Ectodermal cell (in vitro differentiated cells): ENCODE measurements around the gene MKNK2. TPM values are rescaled to one million over a fixed set of nuclear protein-coding genes. Genes with fewer than 3 reads are reported as not detected.
"Not testable (repeated sequence)": the region's sequence is repeated elsewhere in the genome, so short reads cannot be mapped to it uniquely, and the experiment has no call there.

Source experiments
- H3K27ac ChIP-seq: 2 replicates; pipeline ENCODE4 v1.7.0; 2013; ENCODE audit warnings: mild to moderate bottlenecking, low read depth, low read length; ENCODE audit not compliant: insufficient read depth, poor library complexity, severe bottlenecking
- H3K27me3 ChIP-seq: 2 replicates; pipeline ENCODE4 v1.7.0; 2013; ENCODE audit warnings: mild to moderate bottlenecking, low read length; ENCODE audit not compliant: insufficient read depth, control insufficient read depth, poor library complexity, severe bottlenecking
- H3K36me3 ChIP-seq: one replicate; pipeline ENCODE4 v1.7.0; 2013; ENCODE audit warnings: low read length; ENCODE audit not compliant: control insufficient read depth, insufficient read depth
- H3K4me1 ChIP-seq: one replicate; pipeline ENCODE4 v1.7.0; 2013; ENCODE audit warnings: low read length; ENCODE audit not compliant: control insufficient read depth, insufficient read depth
- H3K4me3 ChIP-seq: 2 replicates; pipeline ENCODE4 v1.7.0; 2013; ENCODE audit warnings: low read depth, low read length, control low read depth; ENCODE audit not compliant: insufficient read depth
- H3K9me3 ChIP-seq: 2 replicates; pipeline ENCODE4 v1.7.0; 2013; ENCODE audit warnings: mild to moderate bottlenecking, low read length, moderate library complexity; ENCODE audit not compliant: control insufficient read depth
- WGBS, 2 experiments: methylation state at CpG; one replicate each; pipeline ENCODE4 v1.1.7; 2013; ENCODE audit warnings: missing lambda C conversion rate in 2 of 2; 5-methylcytosine and 5-hydroxymethylcytosine counted together
- polyA plus RNA-seq, 4 experiments: library from polyadenylated mRNA; stranded (reverse); fragments of 50-300 nt; gene quantifications; one replicate each; pipeline ENCODE4 v1.2.3, GENCODE V29; 2013

Gene MKNK2
- 140 TPM for polyA plus RNA-seq (2013, experiment 1 of 4)
- polyA plus RNA-seq (2013, experiment 2 of 4), result 134 TPM
- 108 TPM for polyA plus RNA-seq (2013, experiment 3 of 4)
- polyA plus RNA-seq (2013, experiment 4 of 4), result 109 TPM

DNA sequence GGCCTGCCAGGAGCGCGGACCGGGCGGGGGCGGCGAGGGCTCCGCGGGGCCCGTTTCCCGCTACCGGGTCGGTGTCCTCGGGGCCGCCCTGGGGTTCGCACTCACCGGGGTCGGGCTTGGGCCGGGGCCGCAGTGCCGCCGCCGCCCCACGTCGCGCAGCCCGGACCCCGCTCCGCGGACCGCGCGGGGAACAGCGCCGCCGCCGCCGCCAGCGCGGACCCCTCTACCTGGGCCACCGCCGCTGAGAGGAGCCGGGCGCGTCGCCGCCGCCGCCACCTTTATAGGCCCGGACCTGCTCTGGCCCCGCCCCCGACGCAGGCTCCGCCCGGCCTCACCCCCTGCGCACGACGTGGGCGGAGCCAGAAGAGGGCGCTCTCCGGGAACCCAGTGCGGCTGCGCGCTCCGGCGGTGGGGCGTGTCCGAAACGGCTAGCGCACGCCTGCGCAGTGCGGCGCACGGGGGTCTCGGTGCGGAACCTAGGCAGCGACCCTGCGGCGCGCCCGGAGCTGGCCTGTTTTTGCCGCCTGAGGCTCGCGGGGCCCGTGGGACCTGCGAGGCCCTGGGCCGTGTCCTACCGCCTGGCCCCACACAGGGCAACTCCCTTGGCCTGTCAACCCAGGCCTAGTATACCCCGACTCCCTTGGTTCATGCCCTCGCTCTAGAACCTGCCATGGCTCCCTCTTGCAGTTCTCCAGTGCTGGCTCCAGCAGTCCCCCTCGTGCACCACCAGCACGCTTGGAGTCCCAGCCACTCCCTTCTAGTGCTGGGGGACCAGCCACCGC, at the start of gene MKNK2:
TSS of gene MKNK2 (minus strand) at position 254 of the 782 bp plus-strand sequence. CDS start 393 bp downstream, outside the sequence.
- Histone ChIP-seq H3K4me1 (peaks cover 30% of the 10 kb centered on the region), H3K27me3 (no peaks in the 10 kb centered on the region), H3K27ac (peak within 1 kb of the TSS; percentile 30), H3K9me3 (no peaks in the 10 kb centered on the region), H3K36me3 (no peaks in the 10 kb centered on the region), H3K4me3 (peak within 1 kb of the TSS; percentile 78)
- WGBS, 2 experiments, result 3% methylated on average over 93 of the region's 93 CpGs

DNA sequence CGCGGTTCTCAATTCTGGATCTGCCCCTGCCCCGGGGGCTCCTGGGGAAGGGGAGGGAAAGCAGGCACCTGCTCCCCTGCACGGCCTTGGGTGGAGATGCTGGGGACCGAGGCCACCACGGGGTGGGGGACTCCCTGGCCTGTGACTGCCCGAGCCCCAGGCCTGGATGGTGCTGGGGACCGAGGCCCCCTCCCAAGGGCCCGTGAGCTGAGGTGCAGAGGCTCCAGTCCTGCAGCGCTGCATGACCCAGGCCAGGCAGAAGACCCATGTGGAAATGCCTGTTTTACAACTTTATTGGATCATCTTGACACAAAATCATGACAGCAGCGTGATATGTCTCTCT, 49.6 kb upstream of the MKNK2 start:
- 96 to 97% methylated on average over 11 of the region's 11 CpGs for WGBS, 2 experiments
- Histone ChIP-seq H3K9me3 (no peaks in the 10 kb centered on the region), H3K27ac (no peak overlapping the region), H3K4me1 (no peaks in the 10 kb centered on the region), H3K27me3 (no peaks in the 10 kb centered on the region), H3K4me3 (no peak overlapping the region), H3K36me3 (peaks cover 35% of the 10 kb centered on the region)

DNA sequence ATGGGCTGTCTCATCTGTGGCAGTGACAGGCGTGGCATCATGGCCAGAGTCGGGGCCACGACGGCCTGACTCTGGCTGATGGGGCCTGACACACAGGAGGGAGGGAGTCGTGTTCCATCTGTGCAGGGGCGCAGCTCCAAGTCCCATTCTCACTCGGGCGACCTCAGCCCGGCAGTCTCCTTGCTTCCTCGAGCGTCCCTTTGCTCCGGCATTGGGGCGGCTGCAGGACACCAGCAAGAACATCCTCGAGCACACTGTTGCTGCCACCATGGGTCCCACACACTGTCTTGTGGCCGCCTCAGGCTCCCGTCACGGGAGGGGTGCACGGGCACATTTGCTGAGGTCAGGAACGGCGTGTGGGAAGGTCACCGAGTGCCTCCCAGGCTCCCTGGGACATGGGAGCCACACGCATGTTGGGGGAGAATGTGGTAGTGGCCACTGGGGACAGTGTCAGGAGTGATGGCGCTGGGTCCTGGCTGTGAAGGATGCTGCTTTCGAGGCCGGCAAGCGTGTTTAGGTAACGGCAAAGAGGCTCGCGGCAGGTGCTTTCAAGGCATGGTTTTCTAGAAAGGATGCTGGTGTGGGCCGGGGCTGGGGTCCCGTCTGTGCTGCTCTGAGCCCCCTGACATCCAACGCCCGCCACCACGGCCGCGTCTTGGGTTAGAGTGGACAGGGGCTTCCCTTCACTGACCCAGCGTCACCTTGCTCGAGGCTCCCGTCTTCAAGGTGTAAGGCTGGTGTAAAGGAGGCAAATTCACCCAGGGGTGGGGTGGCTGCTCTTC, 49.1 kb upstream of the MKNK2 start:
- peaks cover 2% of the 10 kb centered on the region for H3K4me1 ChIP-seq
- H3K27ac ChIP-seq, result no peak overlapping the region
- 95 to 96% methylated on average over 39 of the region's 39 CpGs for WGBS, 2 experiments
- H3K27me3 ChIP-seq, result no peaks in the 10 kb centered on the region
- H3K9me3 ChIP-seq, result no peaks in the 10 kb centered on the region
- no peak overlapping the region for H3K4me3 ChIP-seq
- peaks cover 31% of the 10 kb centered on the region for H3K36me3 ChIP-seq

DNA sequence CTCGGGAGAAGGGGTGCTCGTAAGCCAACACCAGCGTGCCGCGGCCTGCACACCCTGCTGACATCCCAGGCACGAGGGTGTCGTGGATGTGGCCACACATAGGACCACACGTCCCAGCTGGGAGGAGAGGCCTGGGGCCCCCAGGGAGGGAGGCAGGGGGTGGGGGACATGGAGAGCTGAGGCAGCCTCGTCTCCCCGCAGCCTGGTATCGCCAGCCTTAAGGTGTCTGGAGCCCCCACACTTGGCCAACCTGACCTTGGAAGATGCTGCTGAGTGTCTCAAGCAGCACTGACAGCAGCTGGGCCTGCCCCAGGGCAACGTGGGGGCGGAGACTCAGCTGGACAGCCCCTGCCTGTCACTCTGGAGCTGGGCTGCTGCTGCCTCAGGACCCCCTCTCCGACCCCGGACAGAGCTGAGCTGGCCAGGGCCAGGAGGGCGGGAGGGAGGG, 48.0 kb upstream of the MKNK2 start:
- no peaks in the 10 kb centered on the region for H3K9me3 ChIP-seq
- no peaks in the 10 kb centered on the region for H3K27me3 ChIP-seq
- 88 to 92% methylated on average over 16 of the region's 16 CpGs for WGBS, 2 experiments
- H3K4me1 ChIP-seq, result peaks cover 4% of the 10 kb centered on the region
- no peak overlapping the region for H3K27ac ChIP-seq
- H3K36me3 ChIP-seq, result peaks cover 30% of the 10 kb centered on the region
- no peak overlapping the region for H3K4me3 ChIP-seq

DNA sequence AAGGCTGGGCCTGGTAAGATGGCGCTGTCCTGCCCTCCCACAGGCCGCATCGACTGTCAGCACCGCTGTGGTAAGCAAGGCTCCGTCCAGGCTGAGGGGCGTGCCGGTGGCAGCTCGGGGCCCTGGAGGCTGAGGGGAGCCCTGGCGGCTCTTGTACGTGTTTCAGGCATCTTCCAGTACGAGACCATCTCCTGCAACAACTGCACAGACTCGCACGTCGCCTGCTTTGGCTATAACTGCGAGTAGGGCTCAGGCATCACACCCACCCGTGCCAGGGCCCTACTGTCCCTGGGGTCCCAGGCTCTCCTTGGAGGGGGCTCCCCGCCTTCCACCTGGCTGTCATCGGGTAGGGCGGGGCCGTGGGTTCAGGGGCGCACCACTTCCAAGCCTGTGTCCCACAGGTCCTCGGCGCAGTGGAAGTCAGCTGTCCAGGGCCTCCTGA, 46.9 kb upstream of the MKNK2 start:
- WGBS, 2 experiments, result 90% methylated on average over 23 of the region's 23 CpGs
- no peak overlapping the region for H3K4me3 ChIP-seq

DNA sequence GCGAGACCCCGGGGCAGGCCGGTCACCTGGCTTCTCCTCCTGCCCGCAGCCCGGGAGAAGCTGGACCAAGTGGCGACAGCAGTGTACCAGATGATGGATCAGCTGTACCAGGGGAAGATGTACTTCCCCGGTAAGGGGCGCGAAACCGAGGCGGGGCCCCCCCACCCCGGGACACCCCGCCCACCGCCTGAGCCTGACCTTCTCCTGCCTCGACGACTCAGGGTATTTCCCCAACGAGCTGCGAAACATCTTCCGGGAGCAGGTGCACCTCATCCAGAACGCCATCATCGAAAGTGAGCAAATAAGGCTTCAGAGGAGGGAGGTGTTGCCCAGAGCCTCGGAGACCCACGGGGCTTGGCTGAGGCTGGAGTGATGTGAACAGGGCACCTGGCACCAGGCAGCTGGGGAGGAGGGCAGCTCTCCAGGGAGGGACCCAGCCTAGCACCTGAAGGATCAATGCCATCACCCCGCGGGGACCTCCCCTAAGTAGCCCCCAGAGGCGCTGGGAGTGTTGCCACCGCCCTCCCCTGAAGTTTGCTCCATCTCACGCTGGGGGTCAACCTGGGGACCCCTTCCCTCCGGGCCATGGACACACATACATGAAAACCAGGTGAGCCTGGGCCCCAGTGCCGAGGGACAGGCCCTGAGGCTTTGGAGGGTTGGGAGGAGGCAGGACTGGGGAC, 46.3 kb upstream of the MKNK2 start:
- peaks cover 4% of the 10 kb centered on the region for H3K4me1 ChIP-seq
- no peak overlapping the region for H3K27ac ChIP-seq
- no peaks in the 10 kb centered on the region for H3K9me3 ChIP-seq
- H3K4me3 ChIP-seq, result peak overlapping the region; percentile 25
- H3K36me3 ChIP-seq, result peaks cover 18% of the 10 kb centered on the region
- WGBS, 2 experiments, result 49 to 50% methylated on average over 30 of the region's 30 CpGs
- no peaks in the 10 kb centered on the region for H3K27me3 ChIP-seq

More for the DNA sequence above, 46.9 kb upstream of the MKNK2 start:
- H3K27me3 ChIP-seq, result no peaks in the 10 kb centered on the region
- H3K36me3 ChIP-seq, result peaks cover 18% of the 10 kb centered on the region
- H3K4me1 ChIP-seq, result peaks cover 4% of the 10 kb centered on the region
- H3K27ac ChIP-seq, result no peak overlapping the region
- H3K9me3 ChIP-seq, result no peaks in the 10 kb centered on the region

DNA sequence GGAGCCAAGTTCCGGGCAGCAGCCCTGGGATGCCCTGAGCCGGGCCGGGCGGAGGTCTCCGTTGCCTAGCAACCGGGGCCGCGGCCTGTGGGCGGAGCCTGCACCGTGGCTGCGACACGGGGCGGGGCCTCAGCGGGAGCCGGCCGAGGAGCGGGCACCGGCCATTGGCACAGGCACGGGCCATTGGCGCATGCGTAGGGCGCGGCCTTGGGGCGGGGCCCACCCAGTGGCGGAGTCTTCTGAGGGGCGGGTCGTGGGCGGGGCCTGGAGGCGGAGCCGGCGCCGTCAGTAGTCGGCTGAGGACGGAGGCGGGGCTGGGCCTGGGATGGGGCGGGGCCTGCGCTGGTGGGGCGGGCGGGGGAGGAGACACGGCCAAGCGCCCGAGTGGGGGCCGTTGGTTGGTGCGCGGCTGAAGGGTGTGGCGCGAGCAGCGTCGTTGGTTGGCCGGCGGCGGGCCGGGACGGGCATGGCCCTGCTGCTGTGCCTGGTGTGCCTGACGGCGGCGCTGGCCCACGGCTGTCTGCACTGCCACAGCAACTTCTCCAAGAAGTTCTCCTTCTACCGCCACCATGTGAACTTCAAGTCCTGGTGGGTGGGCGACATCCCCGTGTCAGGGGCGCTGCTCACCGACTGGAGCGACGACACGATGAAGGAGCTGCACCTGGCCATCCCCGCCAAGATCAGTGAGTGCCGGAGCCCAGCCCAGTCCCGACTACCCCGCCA, 45.6 kb upstream of the MKNK2 start, which contains the start of gene IZUMO4:
TSS of gene IZUMO4 (plus strand) at position 436 of the 723 bp plus-strand sequence. CDS start at position 467, 31 bp downstream.
- Histone ChIP-seq H3K4me3 (peak within 1 kb of the TSS; percentile 71), H3K27ac (peak within 1 kb of the TSS; percentile 79), H3K36me3 (peaks cover 16% of the 10 kb centered on the region), H3K4me1 (peaks cover 4% of the 10 kb centered on the region), H3K27me3 (no peaks in the 10 kb centered on the region), H3K9me3 (no peaks in the 10 kb centered on the region)
- 1% methylated on average over 70 of the region's 70 CpGs for WGBS, 2 experiments

DNA sequence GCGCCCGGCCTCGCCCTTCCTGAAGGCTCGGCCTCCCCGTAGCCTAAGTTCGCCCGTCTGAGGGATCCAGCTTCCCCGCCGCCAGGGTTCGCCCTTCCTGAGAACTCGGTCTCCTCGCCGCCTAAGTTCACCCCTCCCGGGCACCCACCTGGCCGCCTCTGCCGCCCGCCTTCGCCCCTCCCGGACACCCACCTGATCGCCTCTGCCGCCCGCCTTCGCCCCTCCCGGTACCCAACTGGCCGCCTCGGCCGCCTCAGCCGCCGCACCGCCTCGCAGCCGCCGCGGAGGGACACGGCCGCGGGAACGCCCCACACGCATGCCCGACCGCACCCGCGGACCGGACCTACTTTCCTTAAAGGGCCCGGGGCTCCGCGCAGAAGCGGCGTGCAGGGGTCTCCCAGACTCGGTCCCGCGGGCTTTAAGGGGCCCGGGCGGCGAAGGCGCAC, 45.0 kb upstream of the MKNK2 start, which contains the start of gene MOB3A:
TSS of gene MOB3A (minus strand) at position 293 of the 446 bp plus-strand sequence. CDS start 17,766 bp downstream, outside the sequence.
- Histone ChIP-seq H3K9me3 (no peaks in the 10 kb centered on the region), H3K4me1 (peaks cover 4% of the 10 kb centered on the region), H3K27ac (peak within 1 kb of the TSS; percentile 79), H3K27me3 (no peaks in the 10 kb centered on the region), H3K36me3 (peaks cover 10% of the 10 kb centered on the region), H3K4me3 (peak within 1 kb of the TSS; percentile 71)
- 1% methylated on average over 56 of the region's 56 CpGs for WGBS, 2 experiments

DNA sequence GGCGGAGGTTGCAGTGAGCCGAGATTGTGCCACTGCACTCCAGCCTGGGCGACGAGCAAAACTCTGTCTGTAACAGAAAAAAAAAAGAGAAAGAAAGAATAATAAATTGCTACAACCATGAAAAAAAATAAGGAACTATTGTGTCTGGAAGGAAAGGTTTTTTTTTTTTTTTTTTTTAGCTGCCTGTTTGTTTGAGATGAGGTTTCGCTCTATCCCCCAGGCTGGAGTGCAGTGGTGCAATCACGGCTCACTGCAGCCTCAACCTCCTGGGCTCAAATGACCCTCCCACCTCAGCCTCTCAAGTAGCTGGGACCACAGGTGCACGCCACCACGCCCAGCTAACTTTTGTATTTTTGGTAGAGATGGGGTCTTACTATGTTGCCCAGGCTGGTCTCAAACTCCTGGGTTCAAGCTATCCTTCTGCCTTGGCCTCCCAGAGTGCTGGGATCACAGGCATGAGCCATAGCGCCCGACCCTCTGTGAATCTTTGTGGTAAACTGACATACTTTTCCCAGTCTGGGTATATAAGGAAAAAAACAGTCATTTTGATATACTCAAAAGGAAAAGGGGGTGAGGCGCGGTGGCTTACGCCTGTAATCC, 41.0 kb upstream of the MKNK2 start:
- H3K4me3 ChIP-seq, H3K9me3 ChIP-seq, H3K27me3 ChIP-seq, H3K27ac ChIP-seq, H3K36me3 ChIP-seq, H3K4me1 ChIP-seq: not testable (repeated sequence)
- WGBS, 2 experiments, result 93 to 94% methylated on average over 12 to 13 of the region's 13 CpGs
